ENCODE measurements around the gene CSPG4.
"Not testable (repeated sequence)": the region's sequence is repeated elsewhere in the genome, so short reads cannot be mapped to it uniquely, and the experiment has no call there.

Gene CSPG4

GRCh38 chr15:75689429-75689828, 23.2 kb downstream of the CSPG4 start:
- not testable (repeated sequence) for H3K9me3 ChIP-seq (ENCODE audit: control insufficient read depth in 5 of 5, low read length in 5 of 5); H3K9ac ChIP-seq (ENCODE audit: low read length in 5 of 5); H3K27ac ChIP-seq (ENCODE audit: low read depth, low read length); H3K4me3 ChIP-seq (ENCODE audit: low read depth in 1 of 5, low read length in 5 of 5); H3K27me3 ChIP-seq (ENCODE audit: control insufficient read depth in 5 of 5, insufficient read depth in 4 of 5, low read length in 5 of 5)
- peaks cover 8 to 15% (median 13%) of the 10 kb centered on the region in 5 donors for H3K4me1 ChIP-seq (ENCODE audit: control insufficient read depth in 5 of 5, insufficient read depth in 5 of 5, low read length in 5 of 5)
- H3K36me3 ChIP-seq (ENCODE audit: control insufficient read depth in 5 of 5, insufficient read depth in 5 of 5, low read length in 5 of 5): peaks cover 0 to 57% (median 44%) of the 10 kb centered on the region in 5 donors

GRCh38 chr15:75688831-75689230, 23.8 kb downstream of the CSPG4 start:
- no peak overlapping the region for H3K27ac ChIP-seq (ENCODE audit: low read depth, low read length)
- no peak overlapping the region for H3K4me3 ChIP-seq (ENCODE audit: low read depth in 1 of 5, low read length in 5 of 5)
- H3K4me1 ChIP-seq (ENCODE audit: control insufficient read depth in 5 of 5, insufficient read depth in 5 of 5, low read length in 5 of 5): peaks cover 3 to 12% (median 7%) of the 10 kb centered on the region in 5 donors
- H3K36me3 ChIP-seq (ENCODE audit: control insufficient read depth in 5 of 5, insufficient read depth in 5 of 5, low read length in 5 of 5): peaks cover 0 to 62% (median 47%) of the 10 kb centered on the region in 5 donors
- no peaks in the 10 kb centered on the region for H3K9me3 ChIP-seq (ENCODE audit: control insufficient read depth in 5 of 5, low read length in 5 of 5)
- peaks cover 0 to 3% (median 0%) of the 10 kb centered on the region in 5 donors for H3K27me3 ChIP-seq (ENCODE audit: control insufficient read depth in 5 of 5, insufficient read depth in 4 of 5, low read length in 5 of 5)
- no peak overlapping the region for H3K9ac ChIP-seq (ENCODE audit: low read length in 5 of 5)

- H3K4me3 ChIP-seq (ENCODE audit: low read depth in 1 of 5, low read length in 5 of 5): no peak overlapping the region
- H3K9ac ChIP-seq (ENCODE audit: low read length in 5 of 5): no peak overlapping the region
- peaks cover 0 to 3% (median 0%) of the 10 kb centered on the region in 5 donors for H3K27me3 ChIP-seq (ENCODE audit: control insufficient read depth in 5 of 5, insufficient read depth in 4 of 5, low read length in 5 of 5)
- H3K4me1 ChIP-seq (ENCODE audit: control insufficient read depth in 5 of 5, insufficient read depth in 5 of 5, low read length in 5 of 5): peaks cover 0 to 11% (median 6%) of the 10 kb centered on the region in 5 donors
- peaks cover 0 to 62% (median 47%) of the 10 kb centered on the region in 5 donors for H3K36me3 ChIP-seq (ENCODE audit: control insufficient read depth in 5 of 5, insufficient read depth in 5 of 5, low read length in 5 of 5)
- no peaks in the 10 kb centered on the region for H3K9me3 ChIP-seq (ENCODE audit: control insufficient read depth in 5 of 5, low read length in 5 of 5)
- no peak overlapping the region for H3K27ac ChIP-seq (ENCODE audit: low read depth, low read length)
These were observed 24.4 kb downstream of the CSPG4 start for GRCh38 chr15:75688278-75688557.

GRCh38 chr15:75687486-75688277, 25.0 kb downstream of the CSPG4 start:
- H3K36me3 ChIP-seq (ENCODE audit: control insufficient read depth in 5 of 5, insufficient read depth in 5 of 5, low read length in 5 of 5): peaks cover 0 to 65% (median 47%) of the 10 kb centered on the region in 5 donors
- peaks cover 0 to 10% (median 4%) of the 10 kb centered on the region in 5 donors for H3K4me1 ChIP-seq (ENCODE audit: control insufficient read depth in 5 of 5, insufficient read depth in 5 of 5, low read length in 5 of 5)
- no peak overlapping the region for H3K27ac ChIP-seq (ENCODE audit: low read depth, low read length)
- no peaks in the 10 kb centered on the region for H3K9me3 ChIP-seq (ENCODE audit: control insufficient read depth in 5 of 5, low read length in 5 of 5)
- H3K9ac ChIP-seq (ENCODE audit: low read length in 5 of 5): no peak overlapping the region
- H3K4me3 ChIP-seq (ENCODE audit: low read depth in 1 of 5, low read length in 5 of 5): no peak overlapping the region
- peaks cover 0 to 3% (median 0%) of the 10 kb centered on the region in 5 donors for H3K27me3 ChIP-seq (ENCODE audit: control insufficient read depth in 5 of 5, insufficient read depth in 4 of 5, low read length in 5 of 5)

GRCh38 chr15:75686212-75686642, 26.4 kb downstream of the CSPG4 start:
- H3K27ac ChIP-seq (ENCODE audit: low read depth, low read length); H3K9me3 ChIP-seq (ENCODE audit: control insufficient read depth in 5 of 5, low read length in 5 of 5); H3K9ac ChIP-seq (ENCODE audit: low read length in 5 of 5); H3K4me1 ChIP-seq (ENCODE audit: control insufficient read depth in 5 of 5, insufficient read depth in 5 of 5, low read length in 5 of 5); H3K27me3 ChIP-seq (ENCODE audit: control insufficient read depth in 5 of 5, insufficient read depth in 4 of 5, low read length in 5 of 5); H3K4me3 ChIP-seq (ENCODE audit: low read depth in 1 of 5, low read length in 5 of 5): not testable (repeated sequence)
- peaks cover 0 to 75% (median 51%) of the 10 kb centered on the region in 5 donors for H3K36me3 ChIP-seq (ENCODE audit: control insufficient read depth in 5 of 5, insufficient read depth in 5 of 5, low read length in 5 of 5)

GRCh38 chr15:75685195-75685594, 27.5 kb downstream of the CSPG4 start:
- Histone ChIP-seq H3K4me1 (ENCODE audit: control insufficient read depth in 5 of 5, insufficient read depth in 5 of 5, low read length in 5 of 5) (peaks cover 2 to 10% (median 4%) of the 10 kb centered on the region in 5 donors), H3K9me3 (ENCODE audit: control insufficient read depth in 5 of 5, low read length in 5 of 5) (no peaks in the 10 kb centered on the region), H3K4me3 (ENCODE audit: low read depth in 1 of 5, low read length in 5 of 5) (no peak overlapping the region), H3K27me3 (ENCODE audit: control insufficient read depth in 5 of 5, insufficient read depth in 4 of 5, low read length in 5 of 5) (peaks cover 0 to 3% (median 0%) of the 10 kb centered on the region in 5 donors), H3K36me3 (ENCODE audit: control insufficient read depth in 5 of 5, insufficient read depth in 5 of 5, low read length in 5 of 5) (peaks cover 0 to 76% (median 50%) of the 10 kb centered on the region in 5 donors), H3K9ac (ENCODE audit: low read length in 5 of 5) (no peak overlapping the region), H3K27ac (ENCODE audit: low read depth, low read length) (no peak overlapping the region)

- no peak overlapping the region for H3K27ac ChIP-seq (ENCODE audit: low read depth, low read length)
- peaks cover 2 to 10% (median 4%) of the 10 kb centered on the region in 5 donors for H3K4me1 ChIP-seq (ENCODE audit: control insufficient read depth in 5 of 5, insufficient read depth in 5 of 5, low read length in 5 of 5)
- no peak overlapping the region for H3K9ac ChIP-seq (ENCODE audit: low read length in 5 of 5)
- no peak overlapping the region for H3K4me3 ChIP-seq (ENCODE audit: low read depth in 1 of 5, low read length in 5 of 5)
- H3K9me3 ChIP-seq (ENCODE audit: control insufficient read depth in 5 of 5, low read length in 5 of 5): no peaks in the 10 kb centered on the region
- H3K27me3 ChIP-seq (ENCODE audit: control insufficient read depth in 5 of 5, insufficient read depth in 4 of 5, low read length in 5 of 5): peaks cover 0 to 3% (median 0%) of the 10 kb centered on the region in 5 donors
- peaks cover 0 to 72% (median 47%) of the 10 kb centered on the region in 5 donors for H3K36me3 ChIP-seq (ENCODE audit: control insufficient read depth in 5 of 5, insufficient read depth in 5 of 5, low read length in 5 of 5)
These were observed 28.0 kb downstream of the CSPG4 start for GRCh38 chr15:75684648-75685047.

- peaks cover 0 to 67% (median 40%) of the 10 kb centered on the region in 5 donors for H3K36me3 ChIP-seq (ENCODE audit: control insufficient read depth in 5 of 5, insufficient read depth in 5 of 5, low read length in 5 of 5)
- H3K27me3 ChIP-seq (ENCODE audit: control insufficient read depth in 5 of 5, insufficient read depth in 4 of 5, low read length in 5 of 5); H3K9ac ChIP-seq (ENCODE audit: low read length in 5 of 5); H3K27ac ChIP-seq (ENCODE audit: low read depth, low read length); H3K9me3 ChIP-seq (ENCODE audit: control insufficient read depth in 5 of 5, low read length in 5 of 5); H3K4me1 ChIP-seq (ENCODE audit: control insufficient read depth in 5 of 5, insufficient read depth in 5 of 5, low read length in 5 of 5); H3K4me3 ChIP-seq (ENCODE audit: low read depth in 1 of 5, low read length in 5 of 5): not testable (repeated sequence)
These were observed 28.9 kb downstream of the CSPG4 start for GRCh38 chr15:75683646-75684312.

- peaks cover 2 to 12% (median 4%) of the 10 kb centered on the region in 5 donors for H3K4me1 ChIP-seq (ENCODE audit: control insufficient read depth in 5 of 5, insufficient read depth in 5 of 5, low read length in 5 of 5)
- no peaks in the 10 kb centered on the region for H3K9me3 ChIP-seq (ENCODE audit: control insufficient read depth in 5 of 5, low read length in 5 of 5)
- no peak overlapping the region for H3K27ac ChIP-seq (ENCODE audit: low read depth, low read length)
- no peaks in the 10 kb centered on the region for H3K27me3 ChIP-seq (ENCODE audit: control insufficient read depth in 5 of 5, insufficient read depth in 4 of 5, low read length in 5 of 5)
- H3K4me3 ChIP-seq (ENCODE audit: low read depth in 1 of 5, low read length in 5 of 5): no peak overlapping the region
- no peak overlapping the region for H3K9ac ChIP-seq (ENCODE audit: low read length in 5 of 5)
- H3K36me3 ChIP-seq (ENCODE audit: control insufficient read depth in 5 of 5, insufficient read depth in 5 of 5, low read length in 5 of 5): peaks cover 0 to 63% (median 27%) of the 10 kb centered on the region in 5 donors
These were observed 30.2 kb downstream of the CSPG4 start for GRCh38 chr15:75682181-75683135.
